IPS DF 4.7 (cell line): ENCODE results near the gene VPS13D.

Experiments used
- DNase-seq: peaks from one replicate; pipeline ENCODE4 v3.0.0-alpha.2; 2013; ENCODE audit warnings: low spot score; ENCODE audit errors: extremely low read depth

VPS13D gene

GRCh38 chr1:12336413-12336812 lies 106.6 kb downstream of the VPS13D start:
- DNase-seq: no peak

GRCh38 chr1:12338017-12338416 lies 108.2 kb downstream of the VPS13D start:
- DNase-seq: no peak

- no peak for DNase-seq
Measured at GRCh38 chr1:12338823-12339222, 109.0 kb downstream of the VPS13D start.

GRCh38 chr1:12339396-12339795 lies 109.6 kb downstream of the VPS13D start:
- DNase-seq: peak; percentile 2

- DNase-seq: no peak
Measured at GRCh38 chr1:12339811-12340543, 110.1 kb downstream of the VPS13D start.

- DNase-seq: no peak
Measured at GRCh38 chr1:12340544-12340930, 110.7 kb downstream of the VPS13D start.

- DNase-seq: no peak
Measured at GRCh38 chr1:12341667-12342066, 111.8 kb downstream of the VPS13D start.

GRCh38 chr1:12342401-12343003 lies 112.7 kb downstream of the VPS13D start:
- no peak for DNase-seq

- DNase-seq: no peak
Measured at GRCh38 chr1:12343823-12344487, 114.1 kb downstream of the VPS13D start.

- no peak for DNase-seq
Measured at GRCh38 chr1:12344596-12345349, 114.9 kb downstream of the VPS13D start.

- no peak for DNase-seq
Measured at GRCh38 chr1:12345350-12346217, 115.8 kb downstream of the VPS13D start.

GRCh38 chr1:12346483-12347151 lies 116.8 kb downstream of the VPS13D start:
- DNase-seq: no peak

- DNase-seq: no peak
Measured at GRCh38 chr1:12348113-12348512, 118.3 kb downstream of the VPS13D start.

- no peak for DNase-seq
Measured at GRCh38 chr1:12353981-12354380, 124.2 kb downstream of the VPS13D start.

- no peak for DNase-seq
Measured at GRCh38 chr1:12356004-12356890, 126.4 kb downstream of the VPS13D start.

GRCh38 chr1:12358499-12358898 lies 128.7 kb downstream of the VPS13D start:
- DNase-seq: no peak

- no peak for DNase-seq
Measured at GRCh38 chr1:12359359-12360133, 129.7 kb downstream of the VPS13D start.

GRCh38 chr1:12368646-12369045 lies 138.8 kb downstream of the VPS13D start:
- DNase-seq: no peak

GRCh38 chr1:12369258-12369657 lies 139.4 kb downstream of the VPS13D start:
- no peak for DNase-seq
